ENCODE data around the gene CLPTM1L. TPM values are rescaled to one million over a fixed set of nuclear protein-coding genes. Genes with fewer than 3 reads are reported as not detected.

CLPTM1L gene
- total and polyA plus RNA-seq, 9 of the 15 experiments (the other 6 are each of a cell fraction or from before 2014, with no cell fraction given), result 3.5 to 217 (median 177) TPM

- TF ChIP-seq CREM (IDR thresholded peaks at IDR 0.05; ENCODE audit: low read depth) (no peak), MYC (IDR thresholded peaks at IDR 0.05; ENCODE audit: low read depth, low read length) (no peak), MYC (CRISPR knock-in tag; IDR thresholded peaks at IDR 0.05; ENCODE audit: borderline replicate concordance, low read depth) (no peak), CSDE1 (IDR thresholded peaks at IDR 0.05) (no peak), ZNF766 (CRISPR knock-in tag; conservative IDR thresholded peaks at IDR 0.05) (no peak), CCNT2 (IDR thresholded peaks at IDR 0.05; ENCODE audit: borderline replicate concordance, extremely low read depth, insufficient read length, low read depth, low read length) (peak; percentile 27), CXXC5 (CRISPR knock-in tag; IDR thresholded peaks at IDR 0.05) (peak; percentile 9; the same call in 1 of the 2 replicates), POLR2AphosphoS2 (IDR thresholded peaks at IDR 0.05; ENCODE audit: low read length) (no peak), ZNF586 (CRISPR knock-in tag; conservative IDR thresholded peaks at IDR 0.05) (no peak), SNIP1 (IDR thresholded peaks at IDR 0.05; ENCODE audit: low read depth) (no peak), SMAD4 (CRISPR knock-in tag; conservative IDR thresholded peaks at IDR 0.05) (no peak), ZSCAN32 (CRISPR knock-in tag; IDR thresholded peaks at IDR 0.05) (no peak), NRF1 (conservative IDR thresholded peaks at IDR 0.05 in 1 of 2, IDR thresholded peaks at IDR 0.05 in 1 of 2) (no peak), MEF2D (tag; conservative IDR thresholded peaks at IDR 0.05; ENCODE audit: low read depth) (no peak), CBFA2T2 (conservative IDR thresholded peaks at IDR 0.05) (no peak), CREB1 (IDR thresholded peaks at IDR 0.05) (no peak), CREB1 (CRISPR knock-in tag; IDR thresholded peaks at IDR 0.05) (no peak), GABPB1 (CRISPR knock-in tag; IDR thresholded peaks at IDR 0.05) (0 out of 2 replicates have a peak, but pooled peaks have one; percentile 5), RBBP5 (IDR thresholded peaks at IDR 0.05; ENCODE audit: borderline replicate concordance, insufficient read depth, low read length, poor library complexity, severe bottlenecking) (no peak), IFI16 (CRISPR knock-in tag; IDR thresholded peaks at IDR 0.05) (no peak), SP2 (IDR thresholded peaks at IDR 0.05; ENCODE audit: extremely low read depth, low read depth, low read length, poor library complexity, severe bottlenecking) (no peak), MCM5 (IDR thresholded peaks at IDR 0.05; ENCODE audit: low read depth) (no peak), HDAC1 (IDR thresholded peaks at IDR 0.05) (no peak), ZNF444 (CRISPR knock-in tag; IDR thresholded peaks at IDR 0.05) (no peak), PHF8 (IDR thresholded peaks at IDR 0.05; ENCODE audit: borderline replicate concordance, low read length) (peak; percentile 55; the same call in 1 of the 2 replicates), ZNF778 (CRISPR knock-in tag; IDR thresholded peaks at IDR 0.05) (no peak)
- TF ChIP-seq, protein P1, sequence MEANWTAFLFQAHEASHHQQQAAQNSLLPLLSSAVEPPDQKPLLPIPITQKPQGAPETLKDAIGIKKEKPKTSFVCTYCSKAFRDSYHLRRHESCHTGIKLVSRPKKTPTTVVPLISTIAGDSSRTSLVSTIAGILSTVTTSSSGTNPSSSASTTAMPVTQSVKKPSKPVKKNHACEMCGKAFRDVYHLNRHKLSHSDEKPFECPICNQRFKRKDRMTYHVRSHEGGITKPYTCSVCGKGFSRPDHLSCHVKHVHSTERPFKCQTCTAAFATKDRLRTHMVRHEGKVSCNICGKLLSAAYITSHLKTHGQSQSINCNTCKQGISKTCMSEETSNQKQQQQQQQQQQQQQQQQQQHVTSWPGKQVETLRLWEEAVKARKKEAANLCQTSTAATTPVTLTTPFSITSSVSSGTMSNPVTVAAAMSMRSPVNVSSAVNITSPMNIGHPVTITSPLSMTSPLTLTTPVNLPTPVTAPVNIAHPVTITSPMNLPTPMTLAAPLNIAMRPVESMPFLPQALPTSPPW (CRISPR knock-in tag; IDR thresholded peaks at IDR 0.05), result peak; percentile 35; the same call in 1 of the 2 replicates
- TF ChIP-seq, protein P2, sequence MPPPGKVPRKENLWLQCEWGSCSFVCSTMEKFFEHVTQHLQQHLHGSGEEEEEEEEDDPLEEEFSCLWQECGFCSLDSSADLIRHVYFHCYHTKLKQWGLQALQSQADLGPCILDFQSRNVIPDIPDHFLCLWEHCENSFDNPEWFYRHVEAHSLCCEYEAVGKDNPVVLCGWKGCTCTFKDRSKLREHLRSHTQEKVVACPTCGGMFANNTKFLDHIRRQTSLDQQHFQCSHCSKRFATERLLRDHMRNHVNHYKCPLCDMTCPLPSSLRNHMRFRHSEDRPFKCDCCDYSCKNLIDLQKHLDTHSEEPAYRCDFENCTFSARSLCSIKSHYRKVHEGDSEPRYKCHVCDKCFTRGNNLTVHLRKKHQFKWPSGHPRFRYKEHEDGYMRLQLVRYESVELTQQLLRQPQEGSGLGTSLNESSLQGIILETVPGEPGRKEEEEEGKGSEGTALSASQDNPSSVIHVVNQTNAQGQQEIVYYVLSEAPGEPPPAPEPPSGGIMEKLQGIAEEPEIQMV (tag; conservative IDR thresholded peaks at IDR 0.05; ENCODE audit: low read depth), result no peak
These were observed 40.7 kb upstream of the CLPTM1L start (continued) for GRCh38 chr5:1385395-1386273.

All from K562 (cell line).